HepG2 (cell line): Measurements from ENCODE around the gene MDM4. TPM values are rescaled to one million over a fixed set of nuclear protein-coding genes. Genes with fewer than 3 reads are reported as not detected.
A peak's percentile ranks its signal among the peaks of the same experiment; 100 is the strongest.

Source experiments
- ATAC-seq: fragments of 200-7000 bp; cut with Tn5 transposase; 3 replicates; pipeline ENCODE4 v1.9.1; 2020; ENCODE audit warnings: mild to moderate bottlenecking, moderate library complexity
- BruUV-seq: library from RNA; stranded (reverse); fragments of 400-500 nt; replicated peaks from 2 replicates; lab custom pipeline; 2021; lab: Mats Ljungman, UMichigan
- CTCF ChIA-PET: fragments of 300-600 bp; formaldehyde crosslinking; extraction: SDS; loops from one replicate; lab custom pipeline; 2021; ENCODE audit warnings: low total read pairs, inconsistent platforms, low intra/inter-chr PET ratio; lab: Yijun Ruan, JAX
- POLR2A ChIA-PET: fragments of 350-600 bp; sonication (Branson Sonifier 250); formaldehyde crosslinking; loops from one replicate; lab custom pipeline; 2020; ENCODE audit warnings: antibody characterized with exemption, inconsistent platforms; lab: Yijun Ruan, JAX
- DNase-seq: peaks from one replicate; pipeline ENCODE4 v3.0.0-alpha.2; 2015; ENCODE audit warnings: low spot score
- FAIRE-seq: peaks from 3 replicates; lab custom pipeline; 2011; peaks lifted over from hg19 to GRCh38; lab: Jason Lieb, UNC
- H2AFZ ChIP-seq: one replicate; pipeline ENCODE4 v1.6.1; 2011; ENCODE audit warnings: low read length, inconsistent platforms
- H3K27ac ChIP-seq: fragments of 300-600 bp; 3 replicates; pipeline ENCODE4 v1.8.0; 2011; ENCODE audit warnings: mixed run types, mild to moderate bottlenecking, mixed read lengths, low read length, inconsistent platforms; ENCODE audit not compliant: insufficient read depth; ENCODE audit errors: extremely low read length
- H3K27me3 ChIP-seq, 2 experiments: fragments of 200-600 bp in 1 of 2; 2 replicates in 1 of 2; 3 replicates in 1 of 2; pipeline versions ENCODE4 v1.6.0 to v1.8.0; 2011; ENCODE audit warnings: low read length in 2 of 2, mild to moderate bottlenecking in 2 of 2, moderate library complexity in 2 of 2, inconsistent platforms in 1 of 2; ENCODE audit not compliant: insufficient read depth in 2 of 2, control insufficient read depth in 1 of 2
- H3K36me3 ChIP-seq, 2 experiments: fragments of 200-600 bp in 1 of 2; replicated peaks in 1 of 2; 2 replicates in 1 of 2; 3 replicates in 1 of 2; pipeline versions ENCODE4 v1.5.1 to v1.8.0; 2011; ENCODE audit warnings: low read length in 2 of 2, inconsistent platforms in 1 of 2; ENCODE audit not compliant: insufficient read depth in 2 of 2, control insufficient read depth in 1 of 2
- H3K4me1 ChIP-seq: 2 replicates; pipeline ENCODE4 v1.5.1; 2012; ENCODE audit warnings: low read length, inconsistent platforms; ENCODE audit not compliant: insufficient read depth
- H3K4me2 ChIP-seq: 2 replicates; pipeline ENCODE4 v1.6.0; 2011; ENCODE audit warnings: low read depth, low read length, inconsistent platforms
- H3K4me3 ChIP-seq, 3 experiments: fragments of 200-600 bp in 1 of 3; sonication (generic), shearing (Covaris generic) in 1 of 3; replicated peaks in 1 of 3; 2 replicates each; pipeline ENCODE4 v1.5.1; 2011 to 2016; ENCODE audit warnings: low read length in 3 of 3, inconsistent platforms in 2 of 3, low read depth in 2 of 3, mild to moderate bottlenecking in 2 of 3, control low read depth in 1 of 3, mixed read lengths in 1 of 3; ENCODE audit not compliant: insufficient read depth in 1 of 3
- H3K79me2 ChIP-seq: one replicate; pipeline ENCODE4 v1.6.1; 2011; ENCODE audit warnings: low read length, inconsistent platforms; ENCODE audit not compliant: insufficient read depth
- H3K9ac ChIP-seq: 2 replicates; pipeline ENCODE4 v1.6.0; 2011; ENCODE audit warnings: mild to moderate bottlenecking, low read depth, low read length, inconsistent platforms; ENCODE audit not compliant: insufficient read depth
- H3K9me3 ChIP-seq: 2 replicates; pipeline ENCODE4 v1.5.1; 2012; ENCODE audit warnings: mild to moderate bottlenecking, low read length
- H4K20me1 ChIP-seq: 2 replicates; pipeline ENCODE4 v1.6.0; 2011; ENCODE audit warnings: inconsistent platforms, mild to moderate bottlenecking, low read length, moderate library complexity; ENCODE audit not compliant: insufficient read depth
- HHEX ChIP-seq: IDR thresholded peaks from 2 replicates; pipeline ENCODE4 v1.6.1; 2016; ENCODE audit warnings: control low read depth
- JUNB ChIP-seq: sonication (generic); formaldehyde crosslinking; IDR thresholded peaks from 2 replicates; pipeline ENCODE4 v1.8.0; 2022; ENCODE audit warnings: missing genetic modification reagents, mild to moderate bottlenecking, borderline replicate concordance
- MAF1 ChIP-seq: sonication (generic); formaldehyde crosslinking; IDR thresholded peaks from 2 replicates; pipeline ENCODE4 v1.5.0; 2020; ENCODE audit warnings: missing genetic modification reagents, borderline replicate concordance
- NR2C2 ChIP-seq: sonication (generic); formaldehyde crosslinking; IDR thresholded peaks from 2 replicates; pipeline ENCODE4 v1.4.0; 2020; ENCODE audit warnings: missing genetic modification reagents, mild to moderate bottlenecking, moderate library complexity, borderline replicate concordance
- RAD51 ChIP-seq: fragments of 450-650 bp; IDR thresholded peaks from 2 replicates; pipeline ENCODE4 v1.6.1; 2016; ENCODE audit warnings: borderline replicate concordance
- RBAK ChIP-seq: sonication (generic); formaldehyde crosslinking; IDR thresholded peaks from 2 replicates; pipeline ENCODE4 v1.5.1; 2020; ENCODE audit warnings: mild to moderate bottlenecking, missing genetic modification reagents
- RFX1 ChIP-seq: fragments of 450-650 bp; IDR thresholded peaks from 2 replicates; pipeline ENCODE4 v1.6.1; 2017
- SIN3B ChIP-seq: fragments of 150-350 bp; IDR thresholded peaks from 2 replicates; pipeline ENCODE4 v1.6.1; 2014; ENCODE audit warnings: low read length
- TP53 ChIP-seq: sonication (generic); formaldehyde crosslinking; conservative IDR thresholded peaks from 2 replicates; pipeline ENCODE4 v1.4.0; 2020; ENCODE audit warnings: missing genetic modification reagents
- ZNF3 ChIP-seq: IDR thresholded peaks from 2 replicates; pipeline ENCODE4 v1.7.0; 2017; ENCODE audit warnings: inconsistent platforms
- ZNF431 ChIP-seq: sonication (generic); formaldehyde crosslinking; IDR thresholded peaks from 2 replicates; pipeline ENCODE4 v1.9.0; 2022; ENCODE audit warnings: missing genetic modification reagents, low read depth, mild to moderate bottlenecking, borderline replicate concordance
- ZNF792 ChIP-seq: IDR thresholded peaks from 2 replicates; pipeline ENCODE4 v1.6.1; 2016
- WGBS: methylation state at CpG from one replicate; pipeline ENCODE4 v1.1.6; 2017; ENCODE audit warnings: low lambda C conversion rate; 5-methylcytosine and 5-hydroxymethylcytosine counted together
- in situ Hi-C: cut with HindIII; loops from 2 replicates; pipeline ENCODE4 v1.10.0; 2017; ENCODE audit warnings: low pct_unique_long_range_greater_than_20kb; ENCODE audit not compliant: extremely low pct_ligation_motif_present
- intact Hi-C: fragments of 100-400 bp; cut with micrococcal nuclease; formaldehyde crosslinking; loops from one replicate; pipeline ENCODE4 v1.10.0; 2022; ENCODE audit not compliant: unreplicated experiment
- polyA plus RNA-seq, 8 experiments: library from polyadenylated mRNA; depleted of rRNA in 3 of 8; stranded (reverse) in 7 of 8; unstranded in 1 of 8; fragments of >200 nt; fragmentation: Illumina TruSeq in 4 of 8; extraction: Trizol in 4 of 8; gene quantifications; 2 replicates each; pipeline versions ENCODE4 v1.2.1 to v1.2.3, GENCODE V29; 2011 to 2016; ENCODE audit warnings: low read depth in 4 of 8, missing spikeins in 1 of 8, mixed read lengths in 1 of 8; ENCODE audit not compliant: insufficient read depth in 1 of 8
- total RNA-seq, 5 experiments: library from RNA; depleted of rRNA; stranded (reverse); fragments of >200 nt; fragmentation: Illumina TruSeq; extraction: Trizol; gene quantifications; 2 replicates each; pipeline ENCODE4 v1.2.3, GENCODE V29; 2016; ENCODE audit warnings: low read depth in 1 of 5
- TF ChIP-seq, protein P1 (sequence below): sonication (generic); formaldehyde crosslinking; IDR thresholded peaks from 2 replicates; pipeline ENCODE4 v1.4.0; 2020; ENCODE audit warnings: missing genetic modification reagents, low read depth, mild to moderate bottlenecking, borderline replicate concordance
- TF ChIP-seq, protein P2 (sequence below): sonication (generic); formaldehyde crosslinking; IDR thresholded peaks from 2 replicates; pipeline ENCODE4 v1.5.1; 2020; ENCODE audit warnings: mild to moderate bottlenecking, missing genetic modification reagents, borderline replicate concordance

MDM4 gene
- total and polyA plus RNA-seq, 2 of the 13 experiments (the other 11 are each of a cell fraction or from before 2014, with no cell fraction given), result 14.9 to 19.0 TPM

DNA sequence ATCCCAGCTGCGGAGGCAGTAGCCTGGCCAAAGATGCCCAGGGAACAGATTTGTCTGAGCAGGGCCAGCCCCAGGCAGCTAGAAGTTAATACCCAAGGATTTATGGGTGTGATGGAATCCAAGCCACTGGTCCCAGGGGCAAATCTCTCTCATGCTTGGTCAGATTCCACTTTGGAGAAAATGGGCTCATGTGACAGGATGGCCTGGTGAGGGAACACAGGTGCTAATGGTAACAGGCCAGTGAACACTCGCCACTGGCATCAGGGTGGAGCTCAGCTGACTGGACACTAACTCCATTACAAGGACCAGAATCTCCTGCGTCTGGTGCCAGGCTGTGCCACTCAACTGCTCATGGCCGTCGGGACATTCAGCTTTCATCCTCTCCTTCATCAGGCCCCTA lies 12.0 kb downstream of the MDM4 start:
- in situ Hi-C loops, result no loop called here
- no peak overlapping the region for H3K4me2 ChIP-seq
- no peak overlapping the region for H3K4me3 ChIP-seq
- no peaks in the 10 kb centered on the region for H3K9me3 ChIP-seq
- peaks cover 22 to 77% of the 10 kb centered on the region in 2 experiments for H3K36me3 ChIP-seq
- peaks cover 10% of the 10 kb centered on the region for H4K20me1 ChIP-seq
- TF ChIP-seq JUNB (CRISPR knock-in tag) (no peak), ZNF792 (no peak), RBAK (CRISPR knock-in tag) (no peak)
- intact Hi-C loops, result no loop called here
- TSS peak; percentile 14 for BruUV-seq
- ATAC-seq, result no peak; the same call in 2 of the 3 replicates
- H3K27me3 ChIP-seq, result no peaks in the 10 kb centered on the region
- peaks cover 16% of the 10 kb centered on the region for H3K79me2 ChIP-seq
- peaks cover 18% of the 10 kb centered on the region for H3K4me1 ChIP-seq
- 100% methylated on average over 1 of the region's 5 CpGs for WGBS
- H3K27ac ChIP-seq, result no peak overlapping the region
- no peak for FAIRE-seq
- no peak overlapping the region for H3K9ac ChIP-seq
- ChIA-PET CTCF (no interaction called here), POLR2A (interaction anchor here (1.1 to 1.8 kb wide), 2 partner anchors 10 to 12 kb away, joined by 3 to 7 read pairs; partner anchors contain the start of gene MDM4)
- no peak overlapping the region for H2AFZ ChIP-seq
- no peak for DNase-seq

DNA sequence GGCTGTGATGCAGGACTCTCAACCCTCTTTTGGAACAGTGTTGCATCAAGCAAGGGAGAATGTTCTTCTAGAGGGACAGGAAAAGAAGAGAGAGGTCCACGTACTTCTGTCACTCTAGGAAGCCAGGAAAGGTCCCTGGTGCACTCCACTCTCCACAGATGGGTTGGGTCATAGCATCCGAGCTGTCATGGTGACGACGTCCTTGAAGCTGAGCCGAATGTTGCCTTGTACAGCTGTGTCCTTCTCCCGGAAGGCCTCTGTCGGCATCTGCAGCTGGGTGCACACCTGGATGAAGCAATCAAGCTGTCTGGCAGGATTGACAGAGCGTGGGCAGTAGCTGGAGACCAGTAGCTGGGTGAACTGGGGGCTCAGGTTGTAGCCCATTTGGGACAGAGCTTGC lies 12.5 kb downstream of the MDM4 start:
- DNase-seq (no peak), ATAC-seq (peak; percentile 23; the same call in 2 of the 3 replicates), FAIRE-seq (no peak)
- 91% methylated on average over 5 of the region's 8 CpGs for WGBS
- no peak overlapping the region for H3K4me3 ChIP-seq
- CTCF ChIA-PET, result no interaction called here
- H3K27me3 ChIP-seq, result no peaks in the 10 kb centered on the region
- no peak overlapping the region for H3K4me2 ChIP-seq
- peaks cover 15% of the 10 kb centered on the region for H3K4me1 ChIP-seq
- no peak overlapping the region for H3K9ac ChIP-seq
- in situ Hi-C loops, result no loop called here
- intact Hi-C loops, result no loop called here
- H4K20me1 ChIP-seq, result peaks cover 10% of the 10 kb centered on the region
- no peak overlapping the region for H2AFZ ChIP-seq
- peaks cover 13% of the 10 kb centered on the region for H3K79me2 ChIP-seq
- POLR2A ChIA-PET, result interaction anchor here (1.1 to 1.8 kb wide), 2 partner anchors 11 to 12 kb away, joined by 3 to 7 read pairs; partner anchors contain the start of gene MDM4
- no peak overlapping the region for H3K27ac ChIP-seq
- H3K9me3 ChIP-seq, result no peaks in the 10 kb centered on the region
- no TSS peak for BruUV-seq
- peaks cover 22 to 75% of the 10 kb centered on the region in 2 experiments for H3K36me3 ChIP-seq
- no peak for TF ChIP-seq MAF1 (CRISPR knock-in tag)
- TF ChIP-seq HHEX, result no peak
- TF ChIP-seq, protein P1, sequence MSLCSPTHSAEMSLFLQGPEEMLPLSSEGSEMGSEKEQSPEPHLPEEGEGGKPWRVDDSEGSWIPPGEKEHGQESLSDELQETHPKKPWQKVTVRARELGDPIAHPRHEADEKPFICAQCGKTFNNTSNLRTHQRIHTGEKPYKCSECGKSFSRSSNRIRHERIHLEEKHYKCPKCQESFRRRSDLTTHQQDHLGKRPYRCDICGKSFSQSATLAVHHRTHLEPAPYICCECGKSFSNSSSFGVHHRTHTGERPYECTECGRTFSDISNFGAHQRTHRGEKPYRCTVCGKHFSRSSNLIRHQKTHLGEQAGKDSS (CRISPR knock-in tag), result no peak
- no peak for TF ChIP-seq SIN3B
- TF ChIP-seq NR2C2 (CRISPR knock-in tag), result no peak
- TF ChIP-seq ZNF3 (CRISPR knock-in tag), result no peak
- TF ChIP-seq ZNF431 (CRISPR knock-in tag), result no peak
- TF ChIP-seq, protein P2, sequence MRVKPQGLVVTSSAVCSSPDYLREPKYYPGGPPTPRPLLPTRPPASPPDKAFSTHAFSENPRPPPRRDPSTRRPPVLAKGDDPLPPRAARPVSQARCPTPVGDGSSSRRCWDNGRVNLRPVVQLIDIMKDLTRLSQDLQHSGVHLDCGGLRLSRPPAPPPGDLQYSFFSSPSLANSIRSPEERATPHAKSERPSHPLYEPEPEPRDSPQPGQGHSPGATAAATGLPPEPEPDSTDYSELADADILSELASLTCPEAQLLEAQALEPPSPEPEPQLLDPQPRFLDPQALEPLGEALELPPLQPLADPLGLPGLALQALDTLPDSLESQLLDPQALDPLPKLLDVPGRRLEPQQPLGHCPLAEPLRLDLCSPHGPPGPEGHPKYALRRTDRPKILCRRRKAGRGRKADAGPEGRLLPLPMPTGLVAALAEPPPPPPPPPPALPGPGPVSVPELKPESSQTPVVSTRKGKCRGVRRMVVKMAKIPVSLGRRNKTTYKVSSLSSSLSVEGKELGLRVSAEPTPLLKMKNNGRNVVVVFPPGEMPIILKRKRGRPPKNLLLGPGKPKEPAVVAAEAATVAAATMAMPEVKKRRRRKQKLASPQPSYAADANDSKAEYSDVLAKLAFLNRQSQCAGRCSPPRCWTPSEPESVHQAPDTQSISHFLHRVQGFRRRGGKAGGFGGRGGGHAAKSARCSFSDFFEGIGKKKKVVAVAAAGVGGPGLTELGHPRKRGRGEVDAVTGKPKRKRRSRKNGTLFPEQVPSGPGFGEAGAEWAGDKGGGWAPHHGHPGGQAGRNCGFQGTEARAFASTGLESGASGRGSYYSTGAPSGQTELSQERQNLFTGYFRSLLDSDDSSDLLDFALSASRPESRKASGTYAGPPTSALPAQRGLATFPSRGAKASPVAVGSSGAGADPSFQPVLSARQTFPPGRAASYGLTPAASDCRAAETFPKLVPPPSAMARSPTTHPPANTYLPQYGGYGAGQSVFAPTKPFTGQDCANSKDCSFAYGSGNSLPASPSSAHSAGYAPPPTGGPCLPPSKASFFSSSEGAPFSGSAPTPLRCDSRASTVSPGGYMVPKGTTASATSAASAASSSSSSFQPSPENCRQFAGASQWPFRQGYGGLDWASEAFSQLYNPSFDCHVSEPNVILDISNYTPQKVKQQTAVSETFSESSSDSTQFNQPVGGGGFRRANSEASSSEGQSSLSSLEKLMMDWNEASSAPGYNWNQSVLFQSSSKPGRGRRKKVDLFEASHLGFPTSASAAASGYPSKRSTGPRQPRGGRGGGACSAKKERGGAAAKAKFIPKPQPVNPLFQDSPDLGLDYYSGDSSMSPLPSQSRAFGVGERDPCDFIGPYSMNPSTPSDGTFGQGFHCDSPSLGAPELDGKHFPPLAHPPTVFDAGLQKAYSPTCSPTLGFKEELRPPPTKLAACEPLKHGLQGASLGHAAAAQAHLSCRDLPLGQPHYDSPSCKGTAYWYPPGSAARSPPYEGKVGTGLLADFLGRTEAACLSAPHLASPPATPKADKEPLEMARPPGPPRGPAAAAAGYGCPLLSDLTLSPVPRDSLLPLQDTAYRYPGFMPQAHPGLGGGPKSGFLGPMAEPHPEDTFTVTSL, result no peak
- TF ChIP-seq RAD51, result no peak
- TF ChIP-seq TP53 (CRISPR knock-in tag), result no peak
- no peak for TF ChIP-seq RFX1
